ENCODE data around the gene OGFOD3. TPM values are rescaled to one million over a fixed set of nuclear protein-coding genes. Genes with fewer than 3 reads are reported as not detected.
A peak's percentile ranks its signal among the peaks of the same experiment; 100 is the strongest.
"Not testable (repeated sequence)": the region's sequence is repeated elsewhere in the genome, so short reads cannot be mapped to it uniquely, and the experiment has no call there.

OGFOD3 gene
- total RNA-seq, 1 donor from 2014 or later, result 15.7 TPM

GRCh38 chr17:82463391-82463790 lies 45.0 kb upstream of the OGFOD3 start:
- Mint-ChIP-seq H3K9me3 (ENCODE audit: unreplicated experiment) (no peaks in the 10 kb centered on the region), H3K27me3 (ENCODE audit: unreplicated experiment) (peaks cover 14% of the 10 kb centered on the region), H3K4me1 (ENCODE audit: unreplicated experiment) (peaks cover 23% of the 10 kb centered on the region), H3K27ac (ENCODE audit: unreplicated experiment) (peak overlapping the region; percentile 57), H3K4me3 (ENCODE audit: unreplicated experiment) (peak overlapping the region; percentile 67), H3K36me3 (ENCODE audit: low read depth, unreplicated experiment) (peaks cover 52% of the 10 kb centered on the region)
- TF ChIP-seq, protein P1, sequence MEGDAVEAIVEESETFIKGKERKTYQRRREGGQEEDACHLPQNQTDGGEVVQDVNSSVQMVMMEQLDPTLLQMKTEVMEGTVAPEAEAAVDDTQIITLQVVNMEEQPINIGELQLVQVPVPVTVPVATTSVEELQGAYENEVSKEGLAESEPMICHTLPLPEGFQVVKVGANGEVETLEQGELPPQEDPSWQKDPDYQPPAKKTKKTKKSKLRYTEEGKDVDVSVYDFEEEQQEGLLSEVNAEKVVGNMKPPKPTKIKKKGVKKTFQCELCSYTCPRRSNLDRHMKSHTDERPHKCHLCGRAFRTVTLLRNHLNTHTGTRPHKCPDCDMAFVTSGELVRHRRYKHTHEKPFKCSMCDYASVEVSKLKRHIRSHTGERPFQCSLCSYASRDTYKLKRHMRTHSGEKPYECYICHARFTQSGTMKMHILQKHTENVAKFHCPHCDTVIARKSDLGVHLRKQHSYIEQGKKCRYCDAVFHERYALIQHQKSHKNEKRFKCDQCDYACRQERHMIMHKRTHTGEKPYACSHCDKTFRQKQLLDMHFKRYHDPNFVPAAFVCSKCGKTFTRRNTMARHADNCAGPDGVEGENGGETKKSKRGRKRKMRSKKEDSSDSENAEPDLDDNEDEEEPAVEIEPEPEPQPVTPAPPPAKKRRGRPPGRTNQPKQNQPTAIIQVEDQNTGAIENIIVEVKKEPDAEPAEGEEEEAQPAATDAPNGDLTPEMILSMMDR (IDR thresholded peaks at IDR 0.05; ENCODE audit: unreplicated experiment), result no peak
- no peak for DNase-seq (ENCODE audit: low spot score)

DNA sequence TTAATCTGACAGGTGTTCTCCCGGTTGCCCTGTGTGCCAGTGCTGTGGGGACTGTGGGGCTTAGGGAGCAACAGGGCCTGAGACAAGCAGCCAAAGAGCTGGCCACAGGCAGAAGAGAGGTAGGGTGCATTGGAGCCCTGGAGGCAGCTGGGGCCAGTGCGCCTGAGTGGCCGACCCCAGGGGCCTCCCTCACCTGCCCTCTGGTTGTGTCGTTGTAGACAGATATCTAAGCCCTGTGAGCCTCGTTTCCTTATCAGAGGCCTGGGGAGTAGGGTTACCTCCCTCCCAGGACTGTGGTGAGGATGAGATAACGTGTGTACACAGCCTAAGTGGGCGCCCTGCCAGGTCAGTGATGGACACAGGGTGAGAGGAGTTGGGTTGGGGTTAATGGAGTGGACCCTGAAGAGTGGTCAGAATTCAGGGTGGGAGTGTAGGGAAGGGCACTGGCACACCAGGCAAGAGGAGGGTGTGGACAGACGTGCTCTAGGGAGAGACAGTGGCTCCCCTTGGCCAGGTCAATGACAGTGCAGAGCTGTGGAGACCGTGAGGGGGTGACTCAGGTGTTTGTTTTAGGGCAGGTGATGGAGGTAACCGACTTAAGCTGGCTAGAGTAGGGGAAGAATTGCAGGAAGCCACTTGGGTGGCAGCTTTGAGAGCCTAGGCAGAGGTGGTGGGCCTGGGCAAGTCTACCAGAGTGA lies 43.6 kb upstream of the OGFOD3 start:
- TF ChIP-seq, protein P1 (IDR thresholded peaks at IDR 0.05; ENCODE audit: unreplicated experiment), result no peak
- H3K36me3 Mint-ChIP-seq (ENCODE audit: low read depth, unreplicated experiment), result peaks cover 56% of the 10 kb centered on the region

DNA sequence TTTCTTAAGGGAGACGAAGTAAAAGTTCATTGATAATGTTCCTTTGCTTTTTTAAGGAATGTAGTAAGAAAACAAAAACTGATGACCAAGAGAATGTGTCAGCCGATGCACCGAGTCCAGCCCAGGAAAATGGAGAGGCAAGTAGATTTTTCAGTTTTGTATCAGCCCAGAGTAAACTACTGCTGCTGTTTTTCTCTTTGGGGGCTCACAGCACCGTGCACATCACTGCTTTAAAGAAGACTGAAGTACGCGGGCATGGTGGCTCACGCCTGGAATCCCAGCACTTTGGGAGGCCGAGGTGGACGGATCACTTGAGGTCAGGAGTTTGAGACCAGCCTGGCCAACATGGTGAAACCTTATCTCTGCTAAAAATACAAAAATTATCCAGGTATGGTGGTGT lies 41.5 kb upstream of the OGFOD3 start:
- not testable (repeated sequence) for H3K9me3 Mint-ChIP-seq (ENCODE audit: unreplicated experiment); DNase-seq (ENCODE audit: low spot score); H3K27ac Mint-ChIP-seq (ENCODE audit: unreplicated experiment)
- peaks cover 19% of the 10 kb centered on the region for H3K27me3 Mint-ChIP-seq (ENCODE audit: unreplicated experiment)
- H3K4me1 Mint-ChIP-seq (ENCODE audit: unreplicated experiment), result peaks cover 32% of the 10 kb centered on the region
- H3K36me3 Mint-ChIP-seq (ENCODE audit: low read depth, unreplicated experiment), result peaks cover 42% of the 10 kb centered on the region
- peak overlapping the region; percentile 98 for H3K4me3 Mint-ChIP-seq (ENCODE audit: unreplicated experiment)

More for the DNA sequence above, 43.6 kb upstream of the OGFOD3 start:
- no peaks in the 10 kb centered on the region for H3K9me3 Mint-ChIP-seq (ENCODE audit: unreplicated experiment)
- no peak for DNase-seq (ENCODE audit: low spot score)
- H3K4me3 Mint-ChIP-seq (ENCODE audit: unreplicated experiment), result peak overlapping the region; percentile 42
- peak overlapping the region; percentile 67 for H3K27ac Mint-ChIP-seq (ENCODE audit: unreplicated experiment)
- peaks cover 16% of the 10 kb centered on the region for H3K27me3 Mint-ChIP-seq (ENCODE audit: unreplicated experiment)
- peaks cover 31% of the 10 kb centered on the region for H3K4me1 Mint-ChIP-seq (ENCODE audit: unreplicated experiment)

- H3K4me1 Mint-ChIP-seq (ENCODE audit: unreplicated experiment), result peaks cover 27% of the 10 kb centered on the region
- peak; percentile 52 for DNase-seq (ENCODE audit: low spot score)
- peaks cover 15% of the 10 kb centered on the region for H3K27me3 Mint-ChIP-seq (ENCODE audit: unreplicated experiment)
- H3K27ac Mint-ChIP-seq (ENCODE audit: unreplicated experiment), result peak overlapping the region; percentile 94
- H3K9me3 Mint-ChIP-seq (ENCODE audit: unreplicated experiment), result no peaks in the 10 kb centered on the region
- H3K4me3 Mint-ChIP-seq (ENCODE audit: unreplicated experiment), result peak overlapping the region; percentile 98
- TF ChIP-seq, protein P1 (IDR thresholded peaks at IDR 0.05; ENCODE audit: unreplicated experiment), result no peak
- peaks cover 32% of the 10 kb centered on the region for H3K36me3 Mint-ChIP-seq (ENCODE audit: low read depth, unreplicated experiment)
These were observed 40.6 kb upstream of the OGFOD3 start for GRCh38 chr17:82458885-82459424.

- H3K27ac Mint-ChIP-seq (ENCODE audit: unreplicated experiment), result peak within 1 kb of the TSS; percentile 94
- H3K9me3 Mint-ChIP-seq (ENCODE audit: unreplicated experiment), result no peaks in the 10 kb centered on the region
- H3K36me3 Mint-ChIP-seq (ENCODE audit: low read depth, unreplicated experiment), result peaks cover 26% of the 10 kb centered on the region
- H3K27me3 Mint-ChIP-seq (ENCODE audit: unreplicated experiment), result peaks cover 14% of the 10 kb centered on the region
- TF ChIP-seq, protein P1 (IDR thresholded peaks at IDR 0.05; ENCODE audit: unreplicated experiment), result no peak
- DNase-seq (ENCODE audit: low spot score), result peak; percentile 96
- H3K4me1 Mint-ChIP-seq (ENCODE audit: unreplicated experiment), result peaks cover 20% of the 10 kb centered on the region
- peak within 1 kb of the TSS; percentile 98 for H3K4me3 Mint-ChIP-seq (ENCODE audit: unreplicated experiment)
These were observed 39.9 kb upstream of the OGFOD3 start, which contains the start of gene NARF for GRCh38 chr17:82458179-82458884. TSS of gene NARF (plus strand) at chr17:82458741. CDS start at chr17:82458804, 63 bp downstream.

Measured in endothelial cell (in vitro differentiated cells).